A673 (cell line): Measurements from ENCODE around the gene ZNF816. TPM values are rescaled to one million over a fixed set of nuclear protein-coding genes. Genes with fewer than 3 reads are reported as not detected.

ENCODE experiments used
- BruUV-seq: library from RNA; stranded (reverse); fragments of 400-500 nt; replicated peaks from 2 replicates; lab custom pipeline; 2021; lab: Mats Ljungman, UMichigan
- CTCF ChIA-PET: fragments of 300-600 bp; sonication (Branson Sonifier 250); formaldehyde crosslinking; loops from one replicate; lab custom pipeline; 2022; ENCODE audit warnings: antibody characterized with exemption; lab: Charles Lee
- POLR2A ChIA-PET: fragments of 300-600 bp; sonication (Branson Sonifier 250); formaldehyde crosslinking; loops from one replicate; lab custom pipeline; 2022; ENCODE audit warnings: antibody characterized with exemption; ENCODE audit not compliant: low non-redundant PET; lab: Charles Lee
- DNase-seq: peaks from one replicate; pipeline ENCODE4 v3.0.0-alpha.2; 2015; ENCODE audit warnings: low spot score
- H3K27ac ChIP-seq: fragments of 200-600 bp; sonication (generic); 2 replicates; pipeline ENCODE4 v1.5.1; 2016; ENCODE audit warnings: mixed run types, low read depth, mild to moderate bottlenecking, mixed read lengths, antibody characterized with exemption, low read length; ENCODE audit not compliant: poor library complexity, severe bottlenecking
- H3K27me3 ChIP-seq: fragments of 200-600 bp; sonication (generic); replicated peaks from 2 replicates; pipeline ENCODE4 v1.6.1; 2017; ENCODE audit warnings: mixed run types, low read depth, mild to moderate bottlenecking, mixed read lengths, antibody characterized with exemption, low read length; ENCODE audit not compliant: insufficient read depth, poor library complexity
- H3K36me3 ChIP-seq: fragments of 200-600 bp; sonication (generic); 2 replicates; pipeline ENCODE4 v1.6.1; 2016; ENCODE audit warnings: mixed run types, mild to moderate bottlenecking, mixed read lengths, antibody characterized with exemption, low read length; ENCODE audit not compliant: insufficient read depth, poor library complexity, severe bottlenecking
- H3K4me1 ChIP-seq: fragments of 200-600 bp; sonication (generic); 2 replicates; pipeline ENCODE4 v1.6.1; 2017; ENCODE audit warnings: mixed run types, mild to moderate bottlenecking, mixed read lengths, antibody characterized with exemption, low read length; ENCODE audit not compliant: insufficient read depth, poor library complexity, severe bottlenecking
- H3K4me3 ChIP-seq: fragments of 200-600 bp; sonication (generic); 2 replicates; pipeline ENCODE4 v1.5.1; 2016; ENCODE audit warnings: low read depth, mixed run types, mild to moderate bottlenecking, mixed read lengths, low read length; ENCODE audit not compliant: poor library complexity, severe bottlenecking
- H3K9me3 ChIP-seq: fragments of 200-600 bp; sonication (generic); 2 replicates; pipeline ENCODE4 v1.6.1; 2016; ENCODE audit warnings: mixed run types, low read depth, mild to moderate bottlenecking, mixed read lengths, antibody characterized with exemption, low read length; ENCODE audit not compliant: poor library complexity, severe bottlenecking
- CTCF ChIP-seq: fragments of 300-800, 200-600 bp; sonication (generic); conservative IDR thresholded peaks from 2 replicates; pipeline ENCODE4 v1.5.1; 2017; ENCODE audit warnings: low read depth, mild to moderate bottlenecking, antibody characterized with exemption, low read length, moderate library complexity, mixed read lengths
- EZH2 ChIP-seq: fragments of 200-600 bp; sonication (generic); IDR thresholded peaks from 2 replicates; pipeline ENCODE4 v1.6.1; 2017; ENCODE audit warnings: borderline replicate concordance, low read depth, mild to moderate bottlenecking, mixed read lengths, antibody characterized with exemption, low read length; ENCODE audit not compliant: poor library complexity, severe bottlenecking
- intact Hi-C: fragments of 100-400 bp; cut with micrococcal nuclease; formaldehyde crosslinking; loops from one replicate; pipeline ENCODE4 v1.10.0; 2022; ENCODE audit not compliant: unreplicated experiment
- total RNA-seq: library from RNA; stranded (reverse); gene quantifications from 2 replicates; pipeline ENCODE4 v1.2.3, GENCODE V29; 2021

Gene ZNF816
- total RNA-seq, 1 experiment from 2014 or later, result 6.6 TPM

GRCh38 chr19:53002479-53002878, 39.8 kb upstream of the ZNF816 start:
- Histone ChIP-seq H3K9me3 (no peaks in the 10 kb centered on the region), H3K27me3 (no peaks in the 10 kb centered on the region), H3K27ac (no peak overlapping the region), H3K36me3 (no peaks in the 10 kb centered on the region), H3K4me1 (no peaks in the 10 kb centered on the region), H3K4me3 (no peak overlapping the region)
- CTCF ChIA-PET, result no interaction called here
- no peak for DNase-seq
- intact Hi-C loops, result no loop called here
- BruUV-seq, result no TSS peak
- TF ChIP-seq EZH2 (no peak), CTCF (no peak)
- POLR2A ChIA-PET, result no interaction called here

- BruUV-seq, result no TSS peak
- H3K9me3 ChIP-seq, result no peaks in the 10 kb centered on the region
- intact Hi-C loops, result no loop called here
- no peaks in the 10 kb centered on the region for H3K36me3 ChIP-seq
- CTCF ChIA-PET, result no interaction called here
- H3K27ac ChIP-seq, result no peak overlapping the region
- POLR2A ChIA-PET, result no interaction called here
- TF ChIP-seq EZH2 (no peak), CTCF (no peak)
- H3K27me3 ChIP-seq, result no peaks in the 10 kb centered on the region
- no peaks in the 10 kb centered on the region for H3K4me1 ChIP-seq
- no peak for DNase-seq
- no peak overlapping the region for H3K4me3 ChIP-seq
These were observed 35.3 kb upstream of the ZNF816 start for GRCh38 chr19:52997975-52998374.

GRCh38 chr19:52995711-52996110, 33.0 kb upstream of the ZNF816 start:
- Histone ChIP-seq H3K27me3 (no peaks in the 10 kb centered on the region), H3K4me1 (no peaks in the 10 kb centered on the region), H3K4me3 (no peak overlapping the region), H3K27ac (no peak overlapping the region), H3K9me3 (no peaks in the 10 kb centered on the region), H3K36me3 (no peaks in the 10 kb centered on the region)
- POLR2A ChIA-PET, result no interaction called here
- DNase-seq, result no peak
- no TSS peak for BruUV-seq
- intact Hi-C loops, result no loop called here
- CTCF ChIA-PET, result no interaction called here
- TF ChIP-seq EZH2, result no peak
- no peak for TF ChIP-seq CTCF
